ENCODE measurements around the gene DOCK11.
"Not testable (repeated sequence)": the region's sequence is repeated elsewhere in the genome, so short reads cannot be mapped to it uniquely, and the experiment has no call there.

Gene DOCK11

DNA sequence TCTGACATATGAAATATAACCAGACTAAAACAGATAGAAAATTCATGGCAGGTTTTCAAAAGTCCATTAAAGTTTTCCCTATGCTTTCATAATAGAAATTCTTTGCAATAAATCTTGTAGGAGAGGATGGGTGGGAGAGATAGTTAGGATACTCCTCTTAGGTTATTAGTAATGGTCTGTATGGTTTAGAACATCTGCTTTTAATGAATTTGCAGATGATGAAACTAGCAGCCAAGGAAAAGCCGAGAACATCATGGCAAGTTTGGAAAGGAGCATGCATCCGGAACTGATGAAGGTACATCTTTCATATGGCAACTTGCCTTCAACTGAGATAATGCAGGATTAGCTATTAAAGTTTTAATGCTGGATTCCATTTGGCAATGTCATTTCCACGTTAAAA lies 70.7 kb downstream of the DOCK11 start:
- FAIRE-seq: no peak
- DNase-seq (ENCODE audit: low spot score): no peak

DNA sequence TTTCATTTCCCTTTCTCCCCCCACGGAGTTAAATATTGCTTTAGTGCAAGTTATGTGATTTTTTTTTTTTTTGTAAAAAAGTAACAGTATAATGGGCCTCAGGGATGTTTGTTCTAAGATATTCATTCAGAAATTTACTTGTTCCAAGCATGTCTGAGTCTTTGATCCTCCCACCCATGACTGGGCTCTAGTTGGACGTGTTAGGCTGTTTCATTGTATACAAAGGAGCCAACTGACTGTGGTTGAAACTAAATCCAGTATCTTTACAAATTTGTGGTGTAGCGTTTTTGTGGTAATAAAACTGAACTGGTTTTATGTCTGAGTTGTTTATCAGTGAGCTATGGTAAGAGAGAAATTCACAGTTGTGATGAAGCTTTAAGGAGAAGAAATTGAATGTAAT lies 74.1 kb downstream of the DOCK11 start:
- DNase-seq (ENCODE audit: low spot score) (no peak), FAIRE-seq (no peak)

DNA sequence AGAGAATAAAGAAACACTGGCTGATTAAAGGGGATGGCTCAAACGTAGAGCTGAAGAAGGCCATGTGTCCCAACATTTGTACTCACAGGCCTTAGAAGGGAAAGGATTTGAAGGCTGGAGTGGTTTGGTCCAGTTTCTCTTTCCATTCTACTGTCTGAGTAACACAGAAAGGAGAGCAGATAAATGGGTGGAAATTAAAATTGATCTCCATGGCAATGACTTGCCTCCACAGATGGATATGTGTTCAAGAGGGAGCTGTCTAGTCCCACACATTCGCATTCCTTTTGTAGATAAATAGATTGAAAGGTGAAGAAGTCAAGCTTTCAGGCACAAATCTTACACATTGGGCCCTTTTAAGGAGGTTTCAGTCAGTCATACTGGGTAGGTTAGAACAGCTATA lies 74.6 kb downstream of the DOCK11 start:
- FAIRE-seq (no peak), DNase-seq (ENCODE audit: low spot score) (no peak)

DNA sequence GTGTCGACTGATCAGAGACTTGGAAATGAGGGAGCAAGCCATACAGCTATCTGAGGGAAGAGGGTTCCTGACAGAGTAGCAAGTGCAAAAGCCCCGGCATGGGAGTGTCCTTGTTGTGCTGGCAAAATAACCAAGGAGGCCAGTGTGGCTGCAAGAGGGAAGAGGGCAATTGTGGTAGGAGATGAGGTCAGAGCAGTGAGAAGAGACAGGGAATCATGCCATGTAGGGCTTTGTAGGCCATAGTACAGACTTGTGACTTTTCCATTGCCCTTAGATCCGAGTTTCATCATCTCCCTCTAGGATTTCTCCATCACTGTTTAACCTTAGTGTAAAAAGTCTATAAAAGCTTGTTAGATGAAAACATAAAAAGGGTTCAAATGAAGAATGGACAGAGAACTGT lies 76.2 kb downstream of the DOCK11 start:
- FAIRE-seq: no peak
- no peak for DNase-seq (ENCODE audit: low spot score)

DNA sequence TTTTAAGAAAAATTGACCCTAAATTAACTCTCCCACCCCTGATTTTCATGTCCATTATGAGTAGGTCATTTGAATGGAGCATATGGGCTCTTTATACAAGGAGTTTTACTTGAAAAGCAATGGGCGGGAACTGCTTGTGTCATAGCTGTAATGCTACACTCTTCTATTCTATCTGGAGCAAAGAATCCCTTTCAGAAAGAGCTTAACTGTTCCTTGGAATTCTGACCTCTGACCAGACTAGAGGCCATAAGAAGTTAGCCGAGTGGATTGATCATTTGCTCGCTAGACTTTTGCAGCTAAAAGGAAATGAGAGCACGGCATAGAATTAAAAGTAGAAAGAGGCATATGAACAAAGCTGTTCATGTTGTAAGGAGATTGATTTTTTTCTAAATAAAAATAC lies 79.1 kb downstream of the DOCK11 start:
- FAIRE-seq (no peak), DNase-seq (ENCODE audit: low spot score) (no peak)

DNA sequence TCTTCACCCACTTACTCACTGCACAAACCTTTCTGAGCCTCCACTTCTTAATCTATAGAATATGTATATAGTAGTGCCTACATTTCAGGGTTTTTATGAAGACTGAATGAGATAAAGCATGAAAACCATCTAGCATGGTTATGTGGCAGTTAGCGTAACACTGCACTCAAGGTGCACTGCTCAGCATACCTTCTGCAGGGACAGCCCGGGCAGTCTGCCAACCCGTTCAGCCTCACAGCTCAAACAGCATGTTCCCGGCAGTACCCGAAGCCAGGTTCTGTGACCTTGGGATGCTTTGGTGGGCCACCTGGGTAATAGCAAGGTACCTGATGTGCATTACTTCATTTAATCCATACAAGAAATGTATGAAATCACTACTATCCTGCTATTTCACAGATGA lies 81.4 kb downstream of the DOCK11 start:
- DNase-seq (ENCODE audit: low spot score) (no peak), FAIRE-seq (no peak)

DNA sequence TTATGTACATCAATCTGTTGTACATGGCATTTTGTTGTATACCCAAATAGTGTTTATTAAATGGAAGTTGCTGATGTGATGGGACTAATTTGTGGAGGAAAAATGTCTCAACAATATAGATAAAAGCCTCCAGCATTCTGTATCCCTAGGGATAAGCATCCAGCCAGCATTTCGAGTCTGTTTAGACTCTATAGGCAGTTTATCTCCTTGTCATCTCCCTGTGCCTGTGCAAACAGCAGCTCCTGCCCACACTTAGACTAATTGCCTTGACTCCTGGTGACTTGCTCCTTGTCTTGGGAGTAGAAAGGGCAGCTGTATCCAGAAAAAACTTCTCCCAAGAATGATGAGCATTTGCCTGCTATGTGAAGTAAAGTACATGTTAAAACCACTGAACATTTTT lies 83.8 kb downstream of the DOCK11 start:
- no peak for DNase-seq (ENCODE audit: low spot score)
- no peak for FAIRE-seq

DNA sequence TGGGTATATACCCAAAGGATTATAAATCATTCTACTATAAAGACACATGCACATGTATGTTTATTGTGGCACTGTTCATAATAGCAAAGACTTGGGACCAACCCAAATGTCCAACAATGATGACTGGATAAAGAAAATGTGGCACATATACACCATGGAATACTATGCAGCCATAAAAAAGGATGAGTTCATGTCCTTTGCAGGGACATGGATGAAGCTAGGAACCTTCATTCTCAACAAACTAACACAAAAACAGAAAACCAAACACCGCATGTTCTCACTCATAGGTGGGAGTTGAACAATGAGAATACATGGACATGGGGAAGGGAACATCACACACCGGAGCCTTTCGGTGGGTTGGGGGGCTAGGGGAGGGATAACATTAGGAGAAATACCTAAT lies 87.3 kb downstream of the DOCK11 start:
- not testable (repeated sequence) for DNase-seq (ENCODE audit: low spot score); FAIRE-seq

DNA sequence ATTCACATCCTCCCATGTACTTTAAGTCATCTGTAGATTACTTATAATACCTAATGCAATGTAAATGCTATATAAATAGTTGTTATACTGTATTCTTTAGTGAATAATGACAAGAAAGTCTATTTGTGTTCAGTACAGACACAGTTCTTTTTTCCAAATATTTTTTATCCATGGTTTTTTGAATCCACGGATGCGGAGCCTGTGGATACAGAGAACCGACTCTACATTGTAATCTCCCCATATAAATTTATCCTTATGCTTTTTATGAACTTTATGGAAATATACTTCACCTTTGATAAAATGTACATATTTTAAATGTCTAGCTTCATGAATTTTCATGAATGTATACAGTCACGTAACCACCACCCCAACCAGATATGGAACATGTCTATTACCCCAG lies 88.2 kb downstream of the DOCK11 start:
- FAIRE-seq (no peak), DNase-seq (ENCODE audit: low spot score) (no peak)

DNA sequence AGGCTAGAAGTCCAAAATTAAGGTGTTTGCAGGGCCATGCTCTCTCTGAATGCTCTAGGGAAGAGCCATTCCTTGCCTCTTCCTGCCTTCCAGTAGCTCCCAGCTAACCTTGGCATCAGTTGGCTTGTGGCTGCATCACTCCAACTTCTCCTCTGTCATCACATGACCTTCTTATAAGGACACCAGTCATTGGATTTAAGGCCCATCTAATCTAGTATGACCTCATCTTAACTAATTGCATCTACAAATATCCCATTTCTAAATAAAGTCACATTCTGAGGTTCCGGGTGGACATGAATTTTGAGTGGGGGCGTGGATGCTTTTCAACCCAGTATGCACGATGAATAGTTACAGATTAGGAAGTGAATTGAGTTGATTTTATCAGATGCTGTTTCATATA lies 89.7 kb downstream of the DOCK11 start:
- no peak for FAIRE-seq
- no peak for DNase-seq (ENCODE audit: low spot score)

DNA sequence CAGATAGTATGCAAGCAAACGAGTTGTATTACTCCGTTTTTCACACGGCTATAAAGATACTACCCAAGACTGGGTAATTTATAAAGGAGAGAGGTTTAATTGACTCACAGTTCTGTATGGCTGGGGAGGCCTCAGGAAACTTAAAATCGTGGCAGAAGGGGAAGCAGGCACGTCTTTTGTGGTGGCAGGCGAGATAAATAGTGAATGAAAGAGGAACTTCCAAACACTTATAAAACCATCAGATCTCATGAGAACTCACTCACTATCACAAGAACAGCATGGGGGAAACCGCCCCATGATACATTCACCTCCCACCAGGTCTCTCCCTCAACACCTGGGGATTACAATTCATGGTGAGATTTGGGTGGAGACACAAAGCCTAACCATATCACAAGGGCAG lies 90.6 kb downstream of the DOCK11 start:
- FAIRE-seq; DNase-seq (ENCODE audit: low spot score): not testable (repeated sequence)

DNA sequence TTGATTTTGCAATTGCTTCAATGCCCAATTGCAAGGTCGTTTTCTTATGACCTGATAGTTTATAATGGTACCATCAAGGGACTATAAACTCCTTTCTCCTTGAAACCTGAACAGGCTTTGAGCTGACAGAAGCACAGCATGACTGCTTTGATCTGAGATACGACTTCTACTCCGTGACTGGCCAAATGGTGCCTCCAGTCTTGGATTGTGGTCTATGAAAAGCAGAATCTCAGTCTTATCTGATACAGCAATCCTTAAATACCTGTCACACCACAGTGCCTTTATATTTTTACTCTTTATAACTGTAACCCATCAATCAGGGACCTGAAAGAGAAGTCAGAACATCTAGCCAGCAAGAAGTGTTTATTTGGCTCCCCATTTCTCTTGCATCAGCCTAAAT lies 93.1 kb downstream of the DOCK11 start:
- FAIRE-seq: no peak
- DNase-seq (ENCODE audit: low spot score): no peak

DNA sequence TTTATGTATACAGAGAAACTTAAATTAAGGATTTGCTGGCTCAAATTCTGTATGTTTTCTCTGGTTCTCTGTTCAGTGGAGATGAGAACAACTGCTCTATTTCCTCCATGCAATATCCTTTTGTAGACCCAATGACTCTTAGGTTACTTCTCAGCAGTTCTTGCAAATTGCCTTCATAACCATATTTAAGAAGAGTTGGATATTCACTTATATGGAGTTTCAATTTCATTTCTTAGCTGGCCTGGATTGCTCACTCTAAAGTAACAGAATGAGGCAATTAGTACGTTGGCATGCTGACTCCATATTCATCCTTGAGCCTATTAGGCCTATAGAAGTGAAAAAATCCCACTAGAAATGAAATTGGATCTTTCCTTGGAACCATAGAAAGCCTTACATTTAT lies 93.6 kb downstream of the DOCK11 start:
- no peak for FAIRE-seq

DNA sequence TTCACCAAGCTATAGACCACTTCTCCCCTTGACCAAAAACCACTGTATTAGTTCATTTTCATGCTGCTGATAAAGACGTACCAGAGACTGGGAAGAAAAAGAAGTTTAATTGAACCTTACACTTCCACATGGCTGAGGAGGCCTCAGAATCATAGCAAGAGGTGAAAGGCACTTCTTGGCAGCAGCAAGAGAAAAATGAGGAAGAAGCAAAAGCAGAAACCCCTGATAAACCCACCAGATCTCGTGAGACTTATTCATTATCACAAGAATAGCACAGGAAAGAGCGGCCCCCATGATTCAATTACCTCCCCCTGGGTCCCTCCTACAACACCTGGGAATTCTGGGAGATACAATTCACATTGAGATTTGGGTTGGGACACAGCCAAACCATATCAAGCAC lies 97.8 kb downstream of the DOCK11 start:
- DNase-seq (ENCODE audit: low spot score) (no peak), FAIRE-seq (no peak)

More for the DNA sequence above, 93.6 kb downstream of the DOCK11 start:
- DNase-seq (ENCODE audit: low spot score): no peak

DNA sequence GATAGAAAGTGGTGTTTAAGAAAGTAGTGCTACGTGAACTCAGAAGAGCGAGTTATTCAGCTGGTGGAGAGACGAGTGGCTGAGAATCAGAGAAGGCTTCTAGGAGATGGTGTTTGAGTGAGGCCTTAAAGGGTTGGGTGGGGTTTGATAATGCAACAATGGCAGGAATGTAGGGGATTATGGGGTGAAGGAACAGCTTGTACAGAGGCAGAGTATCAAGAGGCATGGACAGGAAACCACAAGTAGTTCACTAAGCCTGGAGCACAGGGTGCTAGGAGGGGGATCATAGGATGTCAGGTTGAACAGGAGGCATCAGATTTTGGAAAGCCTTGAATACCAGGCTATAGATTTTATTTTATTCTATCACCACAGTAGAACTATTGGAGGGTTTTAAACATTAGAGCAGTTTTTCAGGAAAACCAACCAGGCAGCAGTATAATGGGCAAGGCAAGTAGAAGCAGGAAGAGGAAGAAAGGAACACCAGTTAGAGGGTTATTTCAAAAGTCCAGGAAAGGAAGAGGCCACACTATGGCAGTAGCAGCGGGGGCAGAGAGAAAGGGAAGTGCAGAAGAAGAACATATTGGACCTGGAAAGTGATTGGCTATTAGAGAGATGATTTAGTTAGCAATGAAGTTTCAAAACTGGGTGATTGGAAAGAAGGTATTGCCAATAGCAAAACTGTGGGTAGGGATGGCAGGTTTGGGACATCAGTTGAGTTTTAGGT lies 99.2 kb downstream of the DOCK11 start:
- FAIRE-seq (no peak), DNase-seq (ENCODE audit: low spot score) (no peak)

DNA sequence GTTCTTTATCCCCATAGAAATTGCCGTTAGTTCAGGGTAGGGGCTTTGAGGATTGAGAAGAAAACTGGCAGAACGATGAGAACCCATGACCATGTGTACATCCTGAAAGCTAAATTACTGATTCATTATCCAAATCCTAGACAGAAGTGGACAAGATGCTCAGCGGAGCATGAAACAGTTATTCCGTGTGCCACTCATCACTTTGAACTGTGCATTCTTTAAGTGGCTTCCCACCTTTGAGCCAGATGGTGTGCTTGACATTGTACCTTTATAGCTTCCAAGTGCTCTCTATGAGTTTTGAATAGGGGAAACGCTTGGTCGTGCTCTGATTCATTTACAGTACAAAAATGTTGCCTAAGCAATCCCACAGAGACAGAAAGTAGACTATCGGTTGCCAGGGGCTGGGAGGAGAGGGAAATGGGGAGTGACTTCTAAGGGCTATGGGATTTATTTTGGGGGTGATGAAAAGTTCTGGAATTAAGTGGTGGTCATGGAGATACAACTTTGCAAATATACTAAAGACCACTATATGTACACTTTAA lies 100.0 kb downstream of the DOCK11 start:
- FAIRE-seq: no peak
- no peak for DNase-seq (ENCODE audit: low spot score)

DNA sequence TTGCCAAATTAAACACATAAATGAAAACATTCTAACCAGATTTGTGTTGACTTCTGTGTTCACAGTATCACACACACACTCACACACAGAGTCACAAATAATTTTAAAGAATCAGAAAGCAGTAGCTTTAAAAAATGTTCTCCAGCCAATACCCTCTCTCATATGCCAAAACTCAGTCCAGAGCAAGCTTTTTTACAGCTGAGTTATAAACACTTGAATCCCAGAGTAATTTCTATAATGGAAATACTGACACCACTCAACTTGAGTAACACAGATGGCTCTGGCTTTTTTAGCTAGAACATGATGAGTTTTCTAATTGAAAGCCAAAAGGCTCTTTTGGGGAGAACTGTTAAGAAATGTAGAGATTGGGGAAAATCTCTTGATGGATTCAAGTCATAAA lies 100.8 kb downstream of the DOCK11 start:
- DNase-seq (ENCODE audit: low spot score) (no peak), FAIRE-seq (no peak)

DNA sequence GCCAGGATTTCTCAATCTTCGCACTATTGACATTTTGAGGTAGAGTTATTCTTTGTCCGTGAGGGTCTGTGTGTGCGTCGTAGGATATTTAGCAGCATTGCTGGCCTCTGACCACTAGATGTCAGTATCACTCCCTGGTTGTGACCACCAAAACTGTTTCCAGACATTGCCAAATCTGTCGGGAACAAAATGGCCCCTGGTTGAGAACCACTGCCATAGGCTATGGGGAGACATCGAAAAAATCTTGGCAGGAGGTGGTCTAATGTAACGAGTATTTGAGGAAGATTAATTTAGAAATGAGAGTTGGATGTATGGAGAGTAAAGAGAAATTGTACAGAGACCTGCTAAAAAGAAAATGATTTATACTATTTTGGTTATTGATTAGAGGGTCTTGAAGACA lies 108.4 kb downstream of the DOCK11 start:
- peak; percentile 30 for DNase-seq (ENCODE audit: low spot score)
- FAIRE-seq: no peak

DNA sequence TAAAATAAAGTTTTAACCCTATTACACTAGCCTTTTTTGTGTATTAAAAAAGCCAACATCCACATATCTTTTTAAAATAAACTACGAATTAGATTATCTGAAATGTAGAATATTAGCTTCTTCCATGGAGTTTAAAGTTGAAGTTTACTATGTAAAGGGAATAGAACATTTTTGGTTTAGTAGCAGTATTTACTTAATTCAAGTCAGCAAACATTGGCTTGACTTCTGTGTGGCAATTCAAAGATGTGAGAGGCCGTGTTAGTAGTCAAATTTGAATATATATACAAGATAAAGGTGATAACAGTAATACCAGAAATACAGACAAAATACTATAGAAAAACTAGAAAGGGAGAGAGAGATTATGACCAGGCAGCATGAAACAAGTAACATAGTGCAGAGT lies 116.7 kb downstream of the DOCK11 start:
- FAIRE-seq: no peak

DNA sequence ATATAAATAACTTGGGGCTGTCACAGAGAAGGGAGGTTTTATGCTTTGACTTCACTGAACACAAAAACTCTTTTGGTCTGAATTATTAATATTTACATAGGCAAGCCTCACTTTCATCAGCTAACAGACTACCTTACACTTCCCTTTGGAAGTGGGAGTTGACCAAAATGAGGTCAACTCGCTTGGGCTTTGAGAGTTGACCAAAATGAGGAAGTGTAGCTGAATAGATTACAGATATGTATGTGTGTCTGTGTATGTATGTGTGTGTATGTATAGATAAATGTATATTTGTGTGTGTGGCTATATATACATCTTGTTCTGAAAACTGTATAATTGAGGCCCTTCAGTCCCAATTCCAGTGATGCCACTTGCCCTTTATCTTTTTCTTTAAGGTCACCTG lies 118.5 kb downstream of the DOCK11 start:
- FAIRE-seq (no peak), DNase-seq (ENCODE audit: low spot score) (no peak)

More for the DNA sequence above, 116.7 kb downstream of the DOCK11 start:
- DNase-seq (ENCODE audit: low spot score): no peak

DNA sequence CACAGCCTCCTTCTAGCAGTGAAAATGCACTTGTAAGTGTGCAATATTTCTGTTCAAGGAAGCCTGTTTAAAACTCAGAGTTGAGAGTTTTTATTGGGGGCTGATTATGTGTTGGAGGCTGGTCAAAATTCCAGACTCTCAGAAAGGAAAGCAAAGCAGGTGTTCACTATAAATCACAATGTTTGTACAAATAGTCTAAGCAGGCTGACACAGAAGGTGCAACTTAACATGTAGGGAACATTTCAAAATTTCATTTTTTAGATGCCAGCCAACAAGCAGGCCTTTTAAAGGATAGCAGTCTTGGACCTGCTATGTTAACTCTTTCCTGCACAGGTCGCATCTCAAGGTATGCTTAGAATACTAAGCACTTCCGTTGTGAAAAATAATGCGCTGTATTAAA lies 119.5 kb downstream of the DOCK11 start:
- DNase-seq (ENCODE audit: low spot score) (no peak), FAIRE-seq (no peak)

DNA sequence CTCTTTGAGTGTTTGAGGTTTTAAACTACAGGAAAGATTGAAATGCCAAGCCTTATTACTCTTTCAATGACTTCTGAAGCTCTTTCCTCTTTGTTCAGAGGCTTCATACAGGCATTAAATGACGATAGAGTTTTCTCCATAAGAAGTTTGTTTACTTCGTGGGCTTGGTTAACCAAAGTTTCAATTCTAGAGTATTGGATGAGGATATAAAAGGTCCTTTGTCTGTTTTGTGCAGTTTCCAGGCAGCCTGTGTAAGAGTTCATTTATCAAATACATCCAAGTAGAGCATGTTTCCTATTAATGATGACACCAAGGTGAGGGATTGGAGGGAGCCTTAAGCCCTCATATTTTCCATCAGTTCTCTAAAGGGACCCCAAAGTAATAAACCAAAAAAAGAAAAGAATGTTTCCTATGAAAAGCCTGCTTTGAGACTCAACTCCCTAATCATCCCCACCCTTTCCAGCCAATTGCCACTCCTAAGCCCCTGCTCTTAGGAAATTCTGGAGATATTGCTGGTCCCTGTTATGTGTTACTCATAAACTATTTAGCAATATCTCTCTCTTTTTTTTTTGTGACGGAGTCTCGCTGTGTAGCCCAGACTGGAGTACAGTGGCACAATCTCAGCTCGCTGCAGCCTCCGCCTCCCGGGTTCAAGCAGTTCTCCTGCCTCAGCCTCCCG lies 125.6 kb downstream of the DOCK11 start:
- FAIRE-seq (no peak), DNase-seq (ENCODE audit: low spot score) (no peak)

DNA sequence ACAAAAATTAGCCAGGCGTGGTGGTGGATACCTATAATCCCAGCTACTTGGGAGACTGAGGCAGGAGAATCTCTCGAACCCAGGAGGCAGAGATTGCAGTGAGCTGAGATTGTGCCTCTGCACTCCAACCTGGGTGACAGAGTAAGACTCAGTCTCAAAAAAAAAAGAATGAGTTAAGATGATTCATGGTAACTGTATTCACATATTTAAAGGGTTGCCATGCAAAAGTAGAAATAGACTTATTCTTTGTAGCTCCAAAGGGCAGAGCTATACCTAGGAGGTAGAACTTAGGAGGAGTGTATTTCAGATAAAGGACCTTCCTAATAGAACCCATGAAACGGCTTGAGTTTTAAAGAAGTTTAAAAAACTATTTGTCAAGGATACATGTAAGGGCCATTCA lies 127.4 kb downstream of the DOCK11 start:
- DNase-seq (ENCODE audit: low spot score): no peak
- no peak for FAIRE-seq

All from urothelium cell line (cell line).